Activated T-helper 1 cell treated with anti-CD3 and anti-CD28 coated beads, Interleukin-2, amount 50 U/mL, for 16 hours (primary cell): Measurements from ENCODE around the gene ERAP2.
"Not testable (repeated sequence)": the region's sequence is repeated elsewhere in the genome, so short reads cannot be mapped to it uniquely, and the experiment has no call there.

Source experiments
- DNase-seq, 2 donors: peaks; one replicate each; pipeline ENCODE4 v3.0.0-alpha.2; 2020; ENCODE audit warnings: low read depth in 1 of 2, low spot score in 1 of 2

Gene ERAP2

GRCh38 chr5:96930589-96930988 lies 54.3 kb downstream of the ERAP2 start:
- no peak for DNase-seq

- DNase-seq, result not testable (repeated sequence)
Measured at GRCh38 chr5:96931037-96931436, 54.7 kb downstream of the ERAP2 start.

GRCh38 chr5:96931605-96932004 lies 55.3 kb downstream of the ERAP2 start:
- no peak for DNase-seq

- no peak for DNase-seq
Measured at GRCh38 chr5:96932026-96932425, 55.7 kb downstream of the ERAP2 start.

- DNase-seq, result no peak
Measured at GRCh38 chr5:96933764-96934707, 57.7 kb downstream of the ERAP2 start.

- peak; percentile 85 to 90 for DNase-seq
Measured at GRCh38 chr5:96934708-96935558, 58.6 kb downstream of the ERAP2 start.

- peak; percentile 87 to 90 for DNase-seq
Measured at GRCh38 chr5:96935559-96936430, 59.5 kb downstream of the ERAP2 start, which contains the start of gene LNPEP. LNPEP (plus strand) TSS chr5:96936080; CDS start chr5:96936156, 76 bp downstream.

- DNase-seq, result peak; percentile 13 to 21
Measured at GRCh38 chr5:96936431-96937320, 60.4 kb downstream of the ERAP2 start.

- no peak for DNase-seq
Measured at GRCh38 chr5:96940586-96940985, 64.3 kb downstream of the ERAP2 start.

- no peak for DNase-seq
Measured at GRCh38 chr5:96941140-96941539, 64.8 kb downstream of the ERAP2 start.

- DNase-seq, result no peak
Measured at GRCh38 chr5:96942078-96942477, 65.8 kb downstream of the ERAP2 start.

GRCh38 chr5:96942911-96943310 lies 66.6 kb downstream of the ERAP2 start:
- DNase-seq, result no peak

GRCh38 chr5:96943799-96944198 lies 67.5 kb downstream of the ERAP2 start:
- no peak for DNase-seq

GRCh38 chr5:96945144-96945897 lies 69.0 kb downstream of the ERAP2 start:
- no peak for DNase-seq

GRCh38 chr5:96946381-96946780 lies 70.1 kb downstream of the ERAP2 start:
- no peak for DNase-seq

- DNase-seq, result no peak
Measured at GRCh38 chr5:96952118-96952750, 75.9 kb downstream of the ERAP2 start.

GRCh38 chr5:96952974-96953730 lies 76.9 kb downstream of the ERAP2 start:
- DNase-seq, result no peak
